ENCODE results near the gene PPP1R12C.
"Not testable (repeated sequence)": the region's sequence is repeated elsewhere in the genome, so short reads cannot be mapped to it uniquely, and the experiment has no call there.

Gene PPP1R12C

GRCh38 chr19:55116859-55117662, at the start of gene PPP1R12C:
Gene PPP1R12C (minus strand): TSS chr19:55117637. CDS start chr19:55117543, 94 bp downstream.
- no peak for DNase-seq

- DNase-seq, result peak; percentile 94
Observed at GRCh38 chr19:55166530-55167268, 49.3 kb upstream of the PPP1R12C start, which contains the start of gene DNAAF3. Gene DNAAF3 (minus strand): TSS chr19:55166613. CDS start chr19:55166413, 200 bp downstream.

GRCh38 chr19:55165952-55166529, 48.6 kb upstream of the PPP1R12C start:
- DNase-seq, result peak; percentile 84

GRCh38 chr19:55161571-55162322, 44.3 kb upstream of the PPP1R12C start:
- no peak for DNase-seq

GRCh38 chr19:55160986-55161365, 43.5 kb upstream of the PPP1R12C start:
- DNase-seq, result no peak

- DNase-seq, result peak; percentile 94
Observed at GRCh38 chr19:55160128-55160985, 42.9 kb upstream of the PPP1R12C start.

GRCh38 chr19:55158848-55159749, 41.7 kb upstream of the PPP1R12C start:
- no peak for DNase-seq

GRCh38 chr19:55158423-55158822, 41.0 kb upstream of the PPP1R12C start:
- no peak for DNase-seq

- DNase-seq, result no peak
Observed at GRCh38 chr19:55157064-55157908, 39.8 kb upstream of the PPP1R12C start, which contains the start of gene TNNI3. Gene TNNI3 (minus strand): TSS chr19:55157732. CDS start chr19:55157589, 143 bp downstream.

GRCh38 chr19:55156202-55157063, 39.0 kb upstream of the PPP1R12C start:
- DNase-seq, result peak; percentile 93

GRCh38 chr19:55155784-55156183, 38.3 kb upstream of the PPP1R12C start:
- DNase-seq, result not testable (repeated sequence)

GRCh38 chr19:55153652-55154264, 36.3 kb upstream of the PPP1R12C start:
- no peak for DNase-seq

GRCh38 chr19:55152017-55152416, 34.6 kb upstream of the PPP1R12C start:
- no peak for DNase-seq

GRCh38 chr19:55149078-55150003, 31.9 kb upstream of the PPP1R12C start, which contains the start of gene TNNT1:
Gene TNNT1 (minus strand): TSS chr19:55149206. CDS start chr19:55147157, 2,049 bp downstream.
- no peak for DNase-seq

- peak; percentile 4 for DNase-seq
Observed at GRCh38 chr19:55147545-55148251, 30.3 kb upstream of the PPP1R12C start.

- peak; percentile 86 for DNase-seq
Observed at GRCh38 chr19:55146705-55147273, 29.4 kb upstream of the PPP1R12C start.
